Upper lobe of left lung (tissue), 4 donors: ENCODE results near the gene ATXN1.

Experiments used
- CTCF ChIP-seq, 6 experiments: fragments of 450-650 bp in 4 of 6; fragments of 200-600 bp in 2 of 6; sonication (generic) in 2 of 6; IDR thresholded peaks; one replicate each; pipeline ENCODE4 v1.5.1; 2016 to 2019; ENCODE audit warnings: antibody characterized with exemption in 6 of 6
- POLR2A ChIP-seq, 4 donors: fragments of 450-650 bp; IDR thresholded peaks; one replicate each; pipeline ENCODE4 v1.5.1; 2016 to 2017; ENCODE audit warnings: antibody characterized with exemption in 4 of 4, mild to moderate bottlenecking in 2 of 4
- POLR2AphosphoS5 ChIP-seq, 2 donors: sonication (generic); formaldehyde crosslinking; IDR thresholded peaks; one replicate each; pipeline ENCODE4 v1.5.1; 2017; ENCODE audit warnings: antibody characterized with exemption in 2 of 2

- TF ChIP-seq CTCF (IDR thresholded peaks at IDR 0.05) (no peak), POLR2AphosphoS5 (IDR thresholded peaks at IDR 0.05) (no peak), POLR2A (IDR thresholded peaks at IDR 0.05) (no peak)
Observed at GRCh38 chr6:16644540-16645250, 116.6 kb downstream of the ATXN1 start.
